ENCODE results near the gene HCFC1R1. TPM values are rescaled to one million over a fixed set of nuclear protein-coding genes. Genes with fewer than 3 reads are reported as not detected.

The HCFC1R1 gene
- total and polyA plus RNA-seq, 2 donors (not counting 1 experiment from before 2014, with no cell fraction given) = 17.9 to 24.8 TPM

DNA sequence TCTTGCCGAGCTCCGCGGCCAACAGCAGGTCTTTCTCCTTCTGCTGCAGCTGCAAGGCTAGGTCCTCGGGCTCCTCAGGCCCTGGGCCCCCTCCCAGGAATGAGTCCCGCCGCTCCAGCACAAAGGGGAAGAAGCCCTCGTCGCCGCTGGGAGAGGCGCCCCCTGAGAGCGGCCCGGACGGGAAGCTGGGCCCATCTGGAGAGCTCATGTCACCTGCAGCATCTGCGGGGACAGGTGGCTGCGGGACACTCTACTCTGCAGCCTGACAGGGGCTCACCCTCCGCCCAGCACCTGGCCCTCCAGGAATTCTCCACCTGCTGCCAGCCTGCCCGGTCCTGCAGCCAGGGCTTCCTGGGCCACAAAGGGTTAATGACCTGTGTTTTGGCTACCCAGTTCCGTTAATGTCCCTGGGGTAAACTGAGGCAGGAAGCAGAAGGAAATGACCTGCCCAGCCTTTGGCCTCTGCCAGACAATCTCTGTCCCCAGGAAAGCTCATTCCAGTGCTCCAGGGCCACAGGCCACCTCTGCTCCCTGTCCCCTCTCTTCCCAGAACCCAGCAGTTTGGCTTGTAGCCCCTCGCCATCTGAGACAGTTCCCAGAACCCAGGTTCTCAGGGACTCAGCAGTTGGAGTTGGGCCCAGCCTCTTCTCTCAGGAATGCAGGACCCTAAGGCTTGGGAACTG lies 11.7 kb upstream of the HCFC1R1 start:
- Mint-ChIP-seq H3K27ac (peak overlapping the region; percentile 70), H3K4me1 (peaks cover 14% of the 10 kb centered on the region), H3K27me3 (peaks cover 57% of the 10 kb centered on the region), H3K4me3 (peak overlapping the region; percentile 49), H3K9me3 (ENCODE audit: insufficient read depth) (no peaks in the 10 kb centered on the region)
- Histone ChIP-seq H4K20me1 (ENCODE audit: control insufficient read depth, insufficient read depth, low read length, poor library complexity, severe bottlenecking) (peaks cover 16% of the 10 kb centered on the region), H3K4me1 (ENCODE audit: control insufficient read depth in 2 of 2, insufficient read depth in 2 of 2, low read length in 2 of 2) (peaks cover 15 to 33% of the 10 kb centered on the region in 2 donors), H3K27ac (ENCODE audit: low read length in 2 of 2) (no peak overlapping the region), H3K36me3 (replicated peaks in 1 of 2; ENCODE audit: control extremely low read depth in 1 of 2, control insufficient read depth in 1 of 2, extremely low read depth in 1 of 2, insufficient read depth in 2 of 2, low read length in 1 of 2) (no peaks in the 10 kb centered on the region), H3K4me3 (ENCODE audit: control extremely low read depth in 1 of 5, extremely low read depth in 1 of 5, insufficient read depth in 1 of 5, low read depth in 2 of 5, low read length in 4 of 5) (no peak overlapping the region), H3K4me2 (replicated peaks; ENCODE audit: low read depth, low read length, poor library complexity, severe bottlenecking) (peak overlapping the region; percentile 73), H2AFZ (ENCODE audit: insufficient read depth, low read depth, low read length, poor library complexity, severe bottlenecking) (no peak overlapping the region), H3K9me3 (ENCODE audit: control extremely low read depth in 1 of 3, control insufficient read depth in 2 of 3, insufficient read depth in 1 of 3, low read length in 2 of 3) (peaks cover 0 to 24% (median 0%) of the 10 kb centered on the region in 3 donors), H3K27me3 (replicated peaks in 1 of 4; ENCODE audit: control extremely low read depth in 1 of 4, control insufficient read depth in 3 of 4, insufficient read depth in 4 of 4, low read length in 3 of 4) (peaks cover 0 to 91% (median 50%) of the 10 kb centered on the region in 4 experiments), H3K9ac (ENCODE audit: low read length) (no peak overlapping the region), H3K79me2 (ENCODE audit: control insufficient read depth, insufficient read depth, low read length) (no peaks in the 10 kb centered on the region)
- 31% methylated on average over 19 of the region's 19 CpGs for WGBS (ENCODE audit: insufficient coverage)
- intact Hi-C loops (cut with micrococcal nuclease) = no loop called here
- ATAC-seq (ENCODE audit: low read depth) (no peak), DNase-seq (no peak)
- ChIA-PET POLR2A (interaction anchor here (0.6 kb wide), 1 partner anchor 58 kb away, joined by 4 read pairs; no protein-coding TSS in a partner anchor), CTCF (interaction anchor here (0.8 to 8.9 kb wide), 5 partner anchors 8 to 94 kb away, joined by 3 to 133 read pairs (median 28); partner anchors contain the start of genes HCFC1R1, MMP25 and THOC6)
- TF ChIP-seq, protein P1, sequence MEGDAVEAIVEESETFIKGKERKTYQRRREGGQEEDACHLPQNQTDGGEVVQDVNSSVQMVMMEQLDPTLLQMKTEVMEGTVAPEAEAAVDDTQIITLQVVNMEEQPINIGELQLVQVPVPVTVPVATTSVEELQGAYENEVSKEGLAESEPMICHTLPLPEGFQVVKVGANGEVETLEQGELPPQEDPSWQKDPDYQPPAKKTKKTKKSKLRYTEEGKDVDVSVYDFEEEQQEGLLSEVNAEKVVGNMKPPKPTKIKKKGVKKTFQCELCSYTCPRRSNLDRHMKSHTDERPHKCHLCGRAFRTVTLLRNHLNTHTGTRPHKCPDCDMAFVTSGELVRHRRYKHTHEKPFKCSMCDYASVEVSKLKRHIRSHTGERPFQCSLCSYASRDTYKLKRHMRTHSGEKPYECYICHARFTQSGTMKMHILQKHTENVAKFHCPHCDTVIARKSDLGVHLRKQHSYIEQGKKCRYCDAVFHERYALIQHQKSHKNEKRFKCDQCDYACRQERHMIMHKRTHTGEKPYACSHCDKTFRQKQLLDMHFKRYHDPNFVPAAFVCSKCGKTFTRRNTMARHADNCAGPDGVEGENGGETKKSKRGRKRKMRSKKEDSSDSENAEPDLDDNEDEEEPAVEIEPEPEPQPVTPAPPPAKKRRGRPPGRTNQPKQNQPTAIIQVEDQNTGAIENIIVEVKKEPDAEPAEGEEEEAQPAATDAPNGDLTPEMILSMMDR (IDR thresholded peaks at IDR 0.05) = no peak
- no peak for TF ChIP-seq EZH2 (IDR thresholded peaks at IDR 0.05; ENCODE audit: borderline replicate concordance, insufficient read depth, low read depth, low read length, poor library complexity, severe bottlenecking)

GRCh38 chr16:3032624-3033023 lies 8.9 kb upstream of the HCFC1R1 start:
- Histone ChIP-seq H3K36me3 (replicated peaks in 1 of 2; ENCODE audit: control extremely low read depth in 1 of 2, control insufficient read depth in 1 of 2, extremely low read depth in 1 of 2, insufficient read depth in 2 of 2, low read length in 1 of 2) (no peaks in the 10 kb centered on the region), H4K20me1 (ENCODE audit: control insufficient read depth, insufficient read depth, low read length, poor library complexity, severe bottlenecking) (peaks cover 27% of the 10 kb centered on the region), H3K4me3 (ENCODE audit: control extremely low read depth in 1 of 5, extremely low read depth in 1 of 5, insufficient read depth in 1 of 5, low read depth in 2 of 5, low read length in 4 of 5) (no peak overlapping the region), H3K27ac (ENCODE audit: low read length in 2 of 2) (no peak overlapping the region), H3K27me3 (replicated peaks in 1 of 4; ENCODE audit: control extremely low read depth in 1 of 4, control insufficient read depth in 3 of 4, insufficient read depth in 4 of 4, low read length in 3 of 4) (peaks cover 0 to 83% (median 47%) of the 10 kb centered on the region in 4 experiments), H3K9me3 (ENCODE audit: control extremely low read depth in 1 of 3, control insufficient read depth in 2 of 3, insufficient read depth in 1 of 3, low read length in 2 of 3) (peaks cover 0 to 25% (median 0%) of the 10 kb centered on the region in 3 donors), H3K4me1 (ENCODE audit: control insufficient read depth in 2 of 2, insufficient read depth in 2 of 2, low read length in 2 of 2) (peaks cover 39 to 52% of the 10 kb centered on the region in 2 donors), H3K4me2 (replicated peaks; ENCODE audit: low read depth, low read length, poor library complexity, severe bottlenecking) (no peak overlapping the region), H2AFZ (ENCODE audit: insufficient read depth, low read depth, low read length, poor library complexity, severe bottlenecking) (no peak overlapping the region), H3K79me2 (ENCODE audit: control insufficient read depth, insufficient read depth, low read length) (no peaks in the 10 kb centered on the region), H3K9ac (ENCODE audit: low read length) (no peak overlapping the region)
- intact Hi-C loops (cut with micrococcal nuclease) = no loop called here
- no peak overlapping the region for H3K27ac Mint-ChIP-seq
- DNase-seq (no peak), ATAC-seq (ENCODE audit: low read depth) (no peak)
- 29% methylated on average over 7 of the region's 7 CpGs for WGBS (ENCODE audit: insufficient coverage)
- ChIA-PET POLR2A (no interaction called here), CTCF (interaction anchor here (0.7 to 8.9 kb wide), 8 partner anchors 9 to 135 kb away, joined by 3 to 133 read pairs (median 8); partner anchors contain the start of genes HCFC1R1, MMP25 and THOC6)
- H3K9me3 Mint-ChIP-seq (ENCODE audit: insufficient read depth) = no peaks in the 10 kb centered on the region
- H3K4me1 Mint-ChIP-seq = peaks cover 28% of the 10 kb centered on the region
- peaks cover 55% of the 10 kb centered on the region for H3K27me3 Mint-ChIP-seq
- TF ChIP-seq, protein P1 (IDR thresholded peaks at IDR 0.05) = no peak
- TF ChIP-seq EZH2 (IDR thresholded peaks at IDR 0.05; ENCODE audit: borderline replicate concordance, insufficient read depth, low read depth, low read length, poor library complexity, severe bottlenecking) = no peak
- no peak overlapping the region for H3K4me3 Mint-ChIP-seq
